NCI-H2107 (cell line): ENCODE data around the gene CAPN9.
"Not testable (repeated sequence)": the region's sequence is repeated elsewhere in the genome, so short reads cannot be mapped to it uniquely, and the experiment has no call there.

Experiments
- DNase-seq: peaks from one replicate; lab custom pipeline; 2025; lab: John Stamatoyannopoulos, UW

CAPN9 gene

GRCh38 chr1:230711245-230711644 is 35.9 kb upstream of the CAPN9 start:
- no peak for DNase-seq

GRCh38 chr1:230712470-230712942 is 34.7 kb upstream of the CAPN9 start:
- DNase-seq, result no peak

- no peak for DNase-seq
Observed at GRCh38 chr1:230713138-230713537, 34.0 kb upstream of the CAPN9 start.

- no peak for DNase-seq
Observed at GRCh38 chr1:230713547-230713914, 33.7 kb upstream of the CAPN9 start.

GRCh38 chr1:230713915-230714764 is 33.0 kb upstream of the CAPN9 start, which contains the start of gene AGT:
Gene AGT (minus strand): TSS chr1:230714122. CDS start chr1:230710823, 3,299 bp downstream.
- no peak for DNase-seq

- DNase-seq, result no peak
Observed at GRCh38 chr1:230715510-230715909, 31.7 kb upstream of the CAPN9 start.

- not testable (repeated sequence) for DNase-seq
Observed at GRCh38 chr1:230716453-230716852, 30.7 kb upstream of the CAPN9 start.

GRCh38 chr1:230717251-230717650 is 29.9 kb upstream of the CAPN9 start:
- DNase-seq, result no peak

GRCh38 chr1:230721849-230722522 is 25.2 kb upstream of the CAPN9 start:
- DNase-seq, result not testable (repeated sequence)

- DNase-seq, result no peak
Observed at GRCh38 chr1:230725256-230726012, 21.8 kb upstream of the CAPN9 start.

GRCh38 chr1:230728710-230729392 is 18.3 kb upstream of the CAPN9 start:
- DNase-seq, result no peak

GRCh38 chr1:230730977-230731376 is 16.2 kb upstream of the CAPN9 start:
- DNase-seq, result no peak

- peak; percentile 46 for DNase-seq
Observed at GRCh38 chr1:230735447-230735846, 11.7 kb upstream of the CAPN9 start.

GRCh38 chr1:230737622-230738262 is 9.4 kb upstream of the CAPN9 start:
- DNase-seq, result no peak

GRCh38 chr1:230739564-230740290 is 7.5 kb upstream of the CAPN9 start:
- DNase-seq, result no peak

GRCh38 chr1:230743899-230744298 is 3.3 kb upstream of the CAPN9 start:
- no peak for DNase-seq

GRCh38 chr1:230744382-230744781 is 2.8 kb upstream of the CAPN9 start:
- DNase-seq, result no peak

- no peak for DNase-seq
Observed at GRCh38 chr1:230745071-230745470, 2.1 kb upstream of the CAPN9 start.

- no peak for DNase-seq
Observed at GRCh38 chr1:230746617-230747016, 571 bp upstream of the CAPN9 start.

- no peak for DNase-seq
Observed at GRCh38 chr1:230747890-230748800, 957 bp downstream of the CAPN9 start.
